PC-9 (cell line): ENCODE results near the gene INHBE.

ENCODE experiments used
- EZH2 ChIP-seq: fragments of 200-600 bp; sonication (generic); IDR thresholded peaks from 2 replicates; pipeline ENCODE4 v1.8.0; 2017; ENCODE audit warnings: antibody characterized with exemption, low read depth
- TF ChIP-seq, protein P1 (sequence below): fragments of 200-600 bp; sonication (generic); conservative IDR thresholded peaks from 2 replicates; pipeline ENCODE4 v1.6.1; 2017; ENCODE audit warnings: mixed run types, antibody characterized with exemption, mild to moderate bottlenecking, moderate library complexity

- TF ChIP-seq, protein P1, sequence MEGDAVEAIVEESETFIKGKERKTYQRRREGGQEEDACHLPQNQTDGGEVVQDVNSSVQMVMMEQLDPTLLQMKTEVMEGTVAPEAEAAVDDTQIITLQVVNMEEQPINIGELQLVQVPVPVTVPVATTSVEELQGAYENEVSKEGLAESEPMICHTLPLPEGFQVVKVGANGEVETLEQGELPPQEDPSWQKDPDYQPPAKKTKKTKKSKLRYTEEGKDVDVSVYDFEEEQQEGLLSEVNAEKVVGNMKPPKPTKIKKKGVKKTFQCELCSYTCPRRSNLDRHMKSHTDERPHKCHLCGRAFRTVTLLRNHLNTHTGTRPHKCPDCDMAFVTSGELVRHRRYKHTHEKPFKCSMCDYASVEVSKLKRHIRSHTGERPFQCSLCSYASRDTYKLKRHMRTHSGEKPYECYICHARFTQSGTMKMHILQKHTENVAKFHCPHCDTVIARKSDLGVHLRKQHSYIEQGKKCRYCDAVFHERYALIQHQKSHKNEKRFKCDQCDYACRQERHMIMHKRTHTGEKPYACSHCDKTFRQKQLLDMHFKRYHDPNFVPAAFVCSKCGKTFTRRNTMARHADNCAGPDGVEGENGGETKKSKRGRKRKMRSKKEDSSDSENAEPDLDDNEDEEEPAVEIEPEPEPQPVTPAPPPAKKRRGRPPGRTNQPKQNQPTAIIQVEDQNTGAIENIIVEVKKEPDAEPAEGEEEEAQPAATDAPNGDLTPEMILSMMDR = peak; percentile 94
- no peak for TF ChIP-seq EZH2
Measured at GRCh38 chr12:57459055-57459749, 4.1 kb downstream of the INHBE start.
